OCI-LY3 (cell line): ENCODE results near the gene FAT1.
"Not testable (repeated sequence)": the region's sequence is repeated elsewhere in the genome, so short reads cannot be mapped to it uniquely, and the experiment has no call there.

Experiments used
- H2AFZ ChIP-seq: fragments of 200-600, 300-600 bp; shearing (Covaris generic); 2 replicates; pipeline ENCODE4 v1.6.0; 2014; ENCODE audit warnings: antibody characterized with exemption, low read depth, low read length
- H3K27ac ChIP-seq: fragments of 200-600, 300-600 bp; sonication (generic); 2 replicates; pipeline ENCODE4 v1.5.1; 2014; ENCODE audit warnings: mild to moderate bottlenecking, low read length, moderate library complexity, mixed read lengths
- H3K27me3 ChIP-seq: fragments of 200-600, 300-600 bp; sonication (generic); 2 replicates; pipeline ENCODE4 v1.6.1; 2014; ENCODE audit warnings: low read depth, low read length, mixed read lengths
- H3K36me3 ChIP-seq: fragments of 200-600, 300-600 bp; sonication (generic); replicated peaks from 2 replicates; pipeline ENCODE3; 2014; ENCODE audit warnings: low read depth, low read length, mixed read lengths
- H3K4me1 ChIP-seq: fragments of 300-600, 200-600 bp; sonication (generic); 2 replicates; pipeline ENCODE4 v1.6.1; 2014; ENCODE audit warnings: low read length, mixed read lengths
- H3K4me2 ChIP-seq: fragments of 200-600, 300-600 bp; sonication (generic); 2 replicates; pipeline ENCODE4 v1.6.1; 2014; ENCODE audit warnings: low read length, mixed read lengths
- H3K4me3 ChIP-seq: fragments of 300-600, 200-600 bp; sonication (generic); 2 replicates; pipeline ENCODE4 v1.5.1; 2014; ENCODE audit warnings: antibody characterized with exemption, mild to moderate bottlenecking, low read length, moderate library complexity
- H3K79me2 ChIP-seq: fragments of 300-600, 200-600 bp; shearing (Covaris generic); 2 replicates; pipeline ENCODE4 v1.6.1; 2014; ENCODE audit warnings: mild to moderate bottlenecking, low read length, mixed read lengths
- H3K9ac ChIP-seq: fragments of 300-600, 200-600 bp; shearing (Covaris generic); 2 replicates; pipeline ENCODE4 v1.6.0; 2014; ENCODE audit warnings: mild to moderate bottlenecking, low read length, moderate library complexity
- H3K9me3 ChIP-seq: fragments of 200-600, 300-600 bp; shearing (Covaris generic); 2 replicates; pipeline ENCODE4 v1.6.1; 2014; ENCODE audit warnings: low read length, mixed read lengths; ENCODE audit not compliant: insufficient read depth
- H4K20me1 ChIP-seq: fragments of 200-600, 300-600 bp; sonication (generic); 2 replicates; pipeline ENCODE4 v1.6.1; 2016; ENCODE audit warnings: low read length, mixed read lengths; ENCODE audit not compliant: insufficient read depth
- CTCF ChIP-seq: fragments of 200-600, 300-600 bp; sonication (generic); IDR thresholded peaks from 2 replicates; pipeline ENCODE4 v1.5.1; 2014; ENCODE audit warnings: antibody characterized with exemption, low read length, low read depth
- EZH2phosphoT487 ChIP-seq: fragments of 200-600 bp; shearing (Covaris generic); IDR thresholded peaks from 2 replicates; pipeline ENCODE4 v1.6.1; 2018; ENCODE audit warnings: antibody characterized with exemption, mixed run types, low read depth

Gene FAT1

GRCh38 chr4:186764457-186764856 is 40.8 kb upstream of the FAT1 start:
- Histone ChIP-seq H3K4me2 (no peak overlapping the region), H3K27me3 (no peaks in the 10 kb centered on the region), H4K20me1 (no peaks in the 10 kb centered on the region), H3K9ac (no peak overlapping the region), H3K4me1 (no peaks in the 10 kb centered on the region), H3K4me3 (no peak overlapping the region), H3K27ac (no peak overlapping the region), H2AFZ (no peak overlapping the region), H3K9me3 (no peaks in the 10 kb centered on the region), H3K36me3 (no peaks in the 10 kb centered on the region), H3K79me2 (no peaks in the 10 kb centered on the region)
- TF ChIP-seq CTCF: no peak
- no peak for TF ChIP-seq EZH2phosphoT487

- Histone ChIP-seq H3K27ac (no peak overlapping the region), H3K4me2 (no peak overlapping the region), H3K27me3 (no peaks in the 10 kb centered on the region), H3K4me3 (no peak overlapping the region), H2AFZ (no peak overlapping the region), H3K79me2 (no peaks in the 10 kb centered on the region), H3K9me3 (no peaks in the 10 kb centered on the region), H3K9ac (no peak overlapping the region), H3K36me3 (no peaks in the 10 kb centered on the region), H4K20me1 (no peaks in the 10 kb centered on the region), H3K4me1 (no peaks in the 10 kb centered on the region)
- TF ChIP-seq EZH2phosphoT487: no peak
- TF ChIP-seq CTCF: no peak
Measured at GRCh38 chr4:186762865-186763264, 39.2 kb upstream of the FAT1 start.

- Histone ChIP-seq H3K4me3 (no peak overlapping the region), H3K9me3 (no peaks in the 10 kb centered on the region), H3K79me2 (no peaks in the 10 kb centered on the region), H3K4me1 (no peaks in the 10 kb centered on the region), H3K9ac (no peak overlapping the region), H3K27me3 (no peaks in the 10 kb centered on the region), H3K27ac (no peak overlapping the region), H3K4me2 (no peak overlapping the region), H2AFZ (no peak overlapping the region), H4K20me1 (no peaks in the 10 kb centered on the region), H3K36me3 (no peaks in the 10 kb centered on the region)
- TF ChIP-seq EZH2phosphoT487: no peak
- TF ChIP-seq CTCF: no peak
Measured at GRCh38 chr4:186762361-186762760, 38.7 kb upstream of the FAT1 start.

DNA sequence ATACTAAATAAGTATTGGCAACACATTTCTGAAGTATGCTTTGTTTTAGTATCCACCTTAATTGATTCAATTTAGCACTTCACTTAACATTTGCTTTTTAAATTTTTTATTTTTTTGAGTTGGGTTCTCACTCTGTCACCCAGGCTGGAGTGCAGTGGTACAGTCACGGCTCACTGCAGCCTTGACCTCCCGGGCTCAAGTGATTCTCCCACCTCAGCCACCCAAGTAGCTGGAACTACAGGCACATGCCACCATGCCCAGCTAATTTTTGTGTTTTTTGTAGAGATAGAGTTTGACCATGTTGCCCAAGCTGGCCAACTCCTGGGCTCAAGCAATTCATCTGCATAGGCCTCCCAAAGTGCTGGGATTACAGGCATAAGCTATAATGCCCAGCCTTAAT is 38.3 kb upstream of the FAT1 start:
- H3K79me2 ChIP-seq, H3K36me3 ChIP-seq, H3K9me3 ChIP-seq, H3K4me3 ChIP-seq, H4K20me1 ChIP-seq, H3K4me2 ChIP-seq, H3K27me3 ChIP-seq, H2AFZ ChIP-seq, H3K27ac ChIP-seq, H3K9ac ChIP-seq, H3K4me1 ChIP-seq: not testable (repeated sequence)

DNA sequence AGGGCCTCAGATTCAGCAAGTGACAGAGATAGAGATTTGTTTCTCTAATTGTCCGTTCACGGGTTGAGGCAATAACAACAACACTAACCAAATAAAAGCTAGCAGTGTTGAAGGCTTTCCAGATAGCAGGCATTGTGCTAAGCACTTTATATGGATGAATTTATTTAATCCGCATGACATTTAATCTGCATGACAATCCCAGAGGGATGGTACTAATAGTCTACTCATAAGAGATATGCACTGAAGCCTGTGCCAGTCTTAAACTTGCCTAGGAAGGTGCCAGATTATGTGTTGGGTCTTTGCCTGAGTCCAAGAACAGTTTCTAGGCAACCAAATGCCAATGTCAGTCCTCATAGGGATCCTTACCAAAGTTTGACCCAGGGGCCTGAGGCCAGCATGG is 37.7 kb upstream of the FAT1 start:
- TF ChIP-seq CTCF (no peak), EZH2phosphoT487 (no peak)
- no peak overlapping the region for H3K9ac ChIP-seq
- no peak overlapping the region for H2AFZ ChIP-seq
- no peaks in the 10 kb centered on the region for H3K27me3 ChIP-seq
- no peaks in the 10 kb centered on the region for H3K36me3 ChIP-seq
- H3K4me1 ChIP-seq: no peaks in the 10 kb centered on the region
- H3K79me2 ChIP-seq: no peaks in the 10 kb centered on the region
- no peak overlapping the region for H3K27ac ChIP-seq
- no peaks in the 10 kb centered on the region for H3K9me3 ChIP-seq
- H3K4me2 ChIP-seq: no peak overlapping the region
- no peak overlapping the region for H3K4me3 ChIP-seq
- no peaks in the 10 kb centered on the region for H4K20me1 ChIP-seq
